GM10266 (cell line): Measurements from ENCODE around the gene DIP2C.

ENCODE experiments used
- DNase-seq: peaks from one replicate; pipeline ENCODE4 v3.0.0; 2012; ENCODE audit errors: extremely low spot score
- TF ChIP-seq, protein P1 (sequence below): IDR thresholded peaks from 2 replicates; pipeline ENCODE4 v1.5.1; 2012; ENCODE audit warnings: mild to moderate bottlenecking, low read depth; ENCODE audit not compliant: control insufficient read depth, insufficient read depth; ENCODE audit errors: missing control alignments

DIP2C gene

DNA sequence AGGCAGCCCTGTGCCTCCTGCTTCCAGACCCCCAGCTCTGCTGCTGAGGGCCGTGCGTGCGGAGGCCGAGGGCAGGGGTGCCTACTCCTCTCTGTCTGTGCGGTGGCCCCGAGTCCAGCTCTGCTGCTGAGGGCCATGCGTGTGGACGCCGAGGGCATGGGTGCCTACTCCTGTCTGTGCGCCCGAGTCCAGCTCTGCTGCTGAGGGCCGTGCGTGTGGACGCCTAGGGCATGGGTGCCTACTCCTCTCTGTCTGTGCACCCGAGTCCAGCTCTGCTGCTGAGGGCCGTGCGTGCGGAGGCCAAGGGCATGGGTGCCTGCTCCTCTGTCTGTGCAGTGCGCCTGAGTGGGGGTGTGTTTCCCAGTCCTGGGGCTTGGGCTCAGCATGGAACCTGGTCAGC lies 411.5 kb downstream of the DIP2C start:
- no peak for DNase-seq
- TF ChIP-seq, protein P1, sequence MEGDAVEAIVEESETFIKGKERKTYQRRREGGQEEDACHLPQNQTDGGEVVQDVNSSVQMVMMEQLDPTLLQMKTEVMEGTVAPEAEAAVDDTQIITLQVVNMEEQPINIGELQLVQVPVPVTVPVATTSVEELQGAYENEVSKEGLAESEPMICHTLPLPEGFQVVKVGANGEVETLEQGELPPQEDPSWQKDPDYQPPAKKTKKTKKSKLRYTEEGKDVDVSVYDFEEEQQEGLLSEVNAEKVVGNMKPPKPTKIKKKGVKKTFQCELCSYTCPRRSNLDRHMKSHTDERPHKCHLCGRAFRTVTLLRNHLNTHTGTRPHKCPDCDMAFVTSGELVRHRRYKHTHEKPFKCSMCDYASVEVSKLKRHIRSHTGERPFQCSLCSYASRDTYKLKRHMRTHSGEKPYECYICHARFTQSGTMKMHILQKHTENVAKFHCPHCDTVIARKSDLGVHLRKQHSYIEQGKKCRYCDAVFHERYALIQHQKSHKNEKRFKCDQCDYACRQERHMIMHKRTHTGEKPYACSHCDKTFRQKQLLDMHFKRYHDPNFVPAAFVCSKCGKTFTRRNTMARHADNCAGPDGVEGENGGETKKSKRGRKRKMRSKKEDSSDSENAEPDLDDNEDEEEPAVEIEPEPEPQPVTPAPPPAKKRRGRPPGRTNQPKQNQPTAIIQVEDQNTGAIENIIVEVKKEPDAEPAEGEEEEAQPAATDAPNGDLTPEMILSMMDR = no peak

DNA sequence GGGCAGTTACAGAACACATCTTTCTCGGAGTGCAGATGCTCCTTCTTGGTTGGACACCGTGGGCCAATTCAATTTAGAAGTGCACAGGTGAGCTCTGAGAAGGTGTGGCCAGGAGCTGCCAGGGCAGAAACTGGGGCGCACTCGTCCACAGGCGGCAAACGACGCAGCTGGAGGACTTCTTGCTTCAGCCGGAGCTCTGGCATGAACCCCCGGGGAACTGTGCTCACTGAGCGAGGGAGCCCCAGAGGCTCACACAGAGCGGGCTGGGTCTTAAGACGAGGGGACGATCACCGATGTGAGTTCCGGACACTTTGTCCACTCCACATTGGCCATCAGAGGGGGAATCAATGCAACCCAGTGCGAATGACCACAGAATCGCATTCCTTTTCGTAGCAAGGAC lies 413.8 kb downstream of the DIP2C start:
- no peak for DNase-seq
- TF ChIP-seq, protein P1 = no peak

DNA sequence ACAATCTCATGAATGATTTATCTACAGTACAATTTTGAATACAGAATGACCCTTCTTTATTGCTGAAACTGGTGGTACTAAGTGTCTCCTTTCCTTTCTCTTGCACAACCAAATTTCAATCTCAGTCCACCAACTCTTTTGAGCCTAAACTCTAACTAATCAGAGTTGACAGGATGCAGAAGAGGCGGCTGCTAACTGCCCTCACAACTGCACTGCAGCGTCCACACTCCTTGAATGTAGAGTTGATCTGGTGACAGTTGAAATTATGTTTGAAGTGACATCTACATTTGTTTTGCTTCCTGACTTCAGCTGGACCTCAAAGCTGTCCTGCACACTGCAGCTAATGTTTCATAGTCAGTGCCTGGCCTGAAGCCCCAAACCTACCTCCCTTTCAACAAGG lies 414.6 kb downstream of the DIP2C start:
- TF ChIP-seq, protein P1 = no peak
- DNase-seq = no peak

DNA sequence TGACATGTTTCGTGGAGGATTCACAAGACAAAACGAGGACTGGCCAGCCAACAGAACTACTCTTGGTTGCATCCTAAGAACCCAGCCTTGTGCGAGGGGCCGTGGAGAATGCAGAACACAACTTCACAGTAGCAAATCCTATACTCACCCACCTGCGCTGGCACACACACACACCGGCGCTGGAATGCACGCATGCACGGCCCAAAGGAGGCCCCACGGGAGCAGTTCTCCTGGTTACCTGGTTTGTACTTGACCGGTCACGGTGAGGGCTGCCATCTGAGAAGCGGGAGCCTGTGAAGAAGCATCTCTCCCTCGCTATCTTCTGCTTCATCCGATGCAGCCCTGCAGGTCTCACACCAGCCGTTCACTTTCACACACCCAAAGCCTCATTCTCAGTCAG lies 416.4 kb downstream of the DIP2C start:
- no peak for DNase-seq
- TF ChIP-seq, protein P1 = no peak

DNA sequence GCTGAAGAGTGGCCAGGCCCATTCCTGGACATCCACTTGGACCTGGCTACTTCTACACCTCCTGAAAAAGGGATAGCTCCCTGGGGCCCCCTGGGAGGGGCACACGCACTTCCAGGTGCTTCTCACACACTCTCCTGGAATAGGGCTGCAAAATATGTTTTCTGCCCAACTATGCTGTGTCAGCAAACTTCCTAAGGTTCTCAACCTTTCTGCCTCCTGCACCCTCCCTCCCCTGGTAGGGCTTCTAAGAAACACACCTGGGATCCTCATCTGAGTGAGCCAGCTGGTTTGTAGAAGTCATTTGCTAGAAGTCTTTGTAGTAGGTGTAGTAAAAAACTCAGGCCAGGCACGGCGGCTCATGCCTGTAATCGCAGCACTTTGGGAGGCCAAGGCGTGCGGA lies 417.7 kb downstream of the DIP2C start:
- no peak for DNase-seq
- TF ChIP-seq, protein P1 = no peak

DNA sequence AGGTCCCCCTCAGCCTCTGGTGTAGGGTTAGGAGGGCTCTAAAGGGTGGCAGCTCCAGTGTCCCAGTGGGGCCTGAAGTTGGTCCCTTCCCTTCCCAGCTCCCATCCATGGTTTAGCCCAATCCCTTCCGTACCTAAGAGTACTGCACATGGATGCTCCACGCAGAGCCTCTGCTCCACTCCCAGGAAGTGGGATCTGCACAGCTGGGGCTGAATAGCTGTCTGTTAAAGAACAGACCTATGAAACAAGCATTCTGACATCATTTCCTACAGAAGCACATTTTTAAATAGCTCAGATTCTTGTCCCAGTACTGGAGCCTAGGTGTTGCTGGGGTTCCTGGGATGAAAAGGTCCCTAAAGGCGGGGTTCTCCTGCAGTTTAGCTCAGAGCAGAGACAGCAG lies 418.3 kb downstream of the DIP2C start:
- TF ChIP-seq, protein P1 = no peak
- no peak for DNase-seq

DNA sequence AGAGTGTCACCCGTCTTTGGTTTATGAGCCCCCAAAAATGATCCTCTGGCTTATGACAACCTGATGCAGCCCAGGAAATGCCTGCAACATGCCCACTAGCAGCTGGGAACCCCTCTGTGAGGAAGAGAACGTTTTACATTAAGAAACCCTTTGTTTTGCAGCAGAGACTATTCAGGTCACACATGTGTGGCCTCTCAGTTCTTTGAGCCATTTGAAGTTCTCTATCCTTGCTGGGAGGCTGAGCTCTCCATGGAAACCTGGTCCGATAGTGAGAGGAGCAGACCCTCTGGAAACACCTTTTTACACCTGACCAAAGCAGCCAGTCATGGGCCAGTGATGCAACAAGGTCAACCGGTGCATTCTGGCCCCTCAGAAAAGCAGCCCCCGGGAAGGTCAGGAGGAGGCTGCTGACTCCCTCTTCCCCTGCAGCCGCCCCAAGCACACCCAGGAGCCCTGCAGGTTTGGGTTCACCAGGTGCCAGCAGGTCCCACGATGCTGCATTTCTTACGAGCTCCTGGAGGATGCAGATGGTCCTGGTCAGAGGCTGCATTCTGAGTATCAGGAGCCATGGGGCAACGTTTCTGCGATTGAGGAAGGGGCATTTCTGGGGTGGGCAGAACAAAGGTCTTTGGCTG lies 419.9 kb downstream of the DIP2C start:
- DNase-seq = no peak
- TF ChIP-seq, protein P1 = no peak
